IMR-90 (cell line): ENCODE measurements around the gene IL12RB1.

ENCODE experiments used
- MAFK ChIP-seq: IDR thresholded peaks from 2 replicates; pipeline ENCODE4 v1.6.1; 2012; ENCODE audit warnings: low read depth, low read length, improper control_type of control experiment
- RCOR1 ChIP-seq: IDR thresholded peaks from 2 replicates; pipeline ENCODE4 v1.6.1; 2012; ENCODE audit warnings: mild to moderate bottlenecking, low read length, improper control_type of control experiment; ENCODE audit not compliant: insufficient replicate concordance

DNA sequence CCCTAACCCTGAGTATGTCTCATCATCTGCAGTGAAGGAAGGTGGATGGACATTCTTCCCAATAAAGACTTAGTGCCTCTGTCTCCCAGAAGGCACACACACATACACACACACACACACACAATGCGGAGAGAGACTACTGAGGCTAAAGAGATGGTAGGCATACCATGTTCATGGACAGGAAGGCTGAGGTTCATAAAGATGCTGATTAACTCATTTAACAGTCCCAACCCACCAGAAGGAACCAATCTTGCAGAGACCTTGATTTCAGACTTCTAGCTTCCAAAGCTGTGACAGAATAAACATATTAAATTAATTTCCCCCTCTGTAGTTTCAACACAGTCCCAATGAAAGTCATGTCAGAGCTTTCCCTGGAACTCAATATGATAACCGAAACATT lies 45.7 kb downstream of the IL12RB1 start:
- TF ChIP-seq MAFK, result no peak
- no peak for TF ChIP-seq RCOR1
